Activated T-cell treated with anti-CD3 and anti-CD28 coated beads, Interleukin-2, amount 50 U/mL, for 72 hours (primary cell): ENCODE results near the gene UBA1. TPM values are rescaled to one million over a fixed set of nuclear protein-coding genes. Genes with fewer than 3 reads are reported as not detected.

ENCODE experiments used
- ATAC-seq, 2 donors: fragments of 150-1000 bp; cut with Tn5 transposase; replicated peaks in 1 of 2; 2 replicates each; pipeline ENCODE4 v1.10.0; 2021; ENCODE audit warnings: moderate library complexity in 2 of 2, mild to moderate bottlenecking in 1 of 2
- DNase-seq, 2 donors: peaks; one replicate each; pipeline ENCODE4 v3.0.0; 2021 to 2022; ENCODE audit warnings: mixed read lengths in 1 of 2
- H3K27ac Mint-ChIP-seq: one replicate; pipeline ENCODE4 v1.8.0; 2022; ENCODE audit warnings: mild to moderate bottlenecking, moderate library complexity, mixed read lengths
- H3K27me3 Mint-ChIP-seq: one replicate; pipeline ENCODE4 v1.8.0; 2022; ENCODE audit warnings: low read depth, mixed read lengths
- H3K36me3 Mint-ChIP-seq, 2 donors: one replicate each; pipeline ENCODE4 v1.8.0; 2022; ENCODE audit warnings: mixed read lengths in 2 of 2, mild to moderate bottlenecking in 1 of 2; ENCODE audit not compliant: insufficient read depth in 2 of 2
- H3K4me1 Mint-ChIP-seq: one replicate; pipeline ENCODE4 v1.8.0; 2022; ENCODE audit warnings: low read depth, mixed read lengths
- H3K4me3 Mint-ChIP-seq, 2 donors: one replicate each; pipeline ENCODE4 v1.8.0; 2022; ENCODE audit warnings: mild to moderate bottlenecking in 2 of 2, mixed read lengths in 2 of 2, moderate library complexity in 2 of 2
- H3K9me3 Mint-ChIP-seq, 2 donors: one replicate each; pipeline ENCODE4 v1.8.0; 2022; ENCODE audit warnings: mixed read lengths in 2 of 2
- total RNA-seq, 2 donors: library from RNA; stranded (reverse); gene quantifications; one replicate each; pipeline ENCODE4 v1.2.3, GENCODE V29; 2022

Gene UBA1
- total RNA-seq, 2 donors from 2014 or later: 160 to 197 TPM

DNA sequence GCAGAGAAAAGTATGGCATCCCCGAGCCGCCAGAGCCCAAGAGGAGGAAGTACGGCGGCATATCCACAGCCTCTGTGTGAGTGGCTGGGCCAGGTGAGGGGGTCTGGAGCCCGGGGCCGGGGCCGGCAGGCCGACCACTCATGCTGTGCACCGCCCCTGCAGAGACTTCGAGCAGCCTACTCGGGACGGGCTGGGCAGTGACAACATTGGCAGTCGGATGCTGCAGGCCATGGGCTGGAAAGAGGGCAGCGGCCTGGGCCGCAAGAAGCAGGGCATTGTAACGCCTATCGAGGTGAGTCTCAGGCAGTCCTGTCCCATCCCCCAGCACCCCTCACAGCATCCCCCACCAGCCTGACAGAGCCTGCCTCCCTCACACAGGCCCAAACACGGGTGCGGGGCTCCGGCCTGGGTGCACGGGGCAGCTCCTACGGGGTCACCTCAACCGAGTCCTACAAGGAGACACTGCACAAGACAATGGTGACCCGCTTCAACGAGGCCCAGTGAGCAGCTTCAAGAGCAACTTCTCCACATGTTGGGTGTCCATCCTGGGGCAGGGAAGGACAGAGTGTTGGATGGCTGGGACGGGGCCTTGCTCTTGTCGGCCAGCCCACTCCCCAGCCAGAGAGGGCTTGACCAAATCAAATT is 7.4 kb upstream of the UBA1 start:
- H3K27ac Mint-ChIP-seq: no peak overlapping the region
- H3K36me3 Mint-ChIP-seq: peaks cover 4 to 8% of the 10 kb centered on the region in 2 donors
- H3K27me3 Mint-ChIP-seq: peaks cover 13% of the 10 kb centered on the region
- H3K9me3 Mint-ChIP-seq: no peaks in the 10 kb centered on the region
- no peak overlapping the region for H3K4me3 Mint-ChIP-seq
- DNase-seq (no peak), ATAC-seq (no peak)
- H3K4me1 Mint-ChIP-seq: peaks cover 30% of the 10 kb centered on the region

DNA sequence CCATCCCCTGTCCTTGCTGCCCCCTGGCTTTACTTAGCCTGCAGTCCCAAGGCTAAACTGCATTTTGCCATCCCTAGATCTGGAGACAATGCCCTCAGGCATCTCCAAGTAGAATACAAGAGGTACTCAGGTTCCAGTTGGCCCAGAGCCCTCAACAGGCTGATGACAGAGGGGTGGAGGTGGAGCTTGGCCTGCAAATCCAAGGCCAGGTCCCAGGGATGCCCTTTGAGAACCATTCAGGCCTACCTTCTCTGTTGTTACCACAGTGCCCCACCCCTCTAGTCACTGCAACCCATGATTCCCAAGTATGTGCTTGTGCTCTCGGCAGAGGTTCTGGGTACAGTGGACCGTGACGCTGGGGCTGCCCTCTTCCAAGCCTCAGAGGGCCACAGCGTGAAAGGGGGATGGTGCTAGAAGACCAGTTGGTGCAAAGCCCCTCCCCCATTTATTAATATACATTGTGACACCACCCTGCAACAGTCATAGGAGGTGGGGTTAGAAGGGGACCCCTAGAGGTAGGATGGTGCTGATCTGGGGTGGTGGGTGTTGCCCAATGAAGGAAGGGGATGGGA is 6.4 kb upstream of the UBA1 start:
- no peak overlapping the region for H3K4me3 Mint-ChIP-seq
- H3K36me3 Mint-ChIP-seq: peaks cover 4 to 8% of the 10 kb centered on the region in 2 donors
- H3K27ac Mint-ChIP-seq: no peak overlapping the region
- no peaks in the 10 kb centered on the region for H3K9me3 Mint-ChIP-seq
- ATAC-seq: no peak
- peaks cover 31% of the 10 kb centered on the region for H3K4me1 Mint-ChIP-seq
- peaks cover 13% of the 10 kb centered on the region for H3K27me3 Mint-ChIP-seq
- DNase-seq: no peak

DNA sequence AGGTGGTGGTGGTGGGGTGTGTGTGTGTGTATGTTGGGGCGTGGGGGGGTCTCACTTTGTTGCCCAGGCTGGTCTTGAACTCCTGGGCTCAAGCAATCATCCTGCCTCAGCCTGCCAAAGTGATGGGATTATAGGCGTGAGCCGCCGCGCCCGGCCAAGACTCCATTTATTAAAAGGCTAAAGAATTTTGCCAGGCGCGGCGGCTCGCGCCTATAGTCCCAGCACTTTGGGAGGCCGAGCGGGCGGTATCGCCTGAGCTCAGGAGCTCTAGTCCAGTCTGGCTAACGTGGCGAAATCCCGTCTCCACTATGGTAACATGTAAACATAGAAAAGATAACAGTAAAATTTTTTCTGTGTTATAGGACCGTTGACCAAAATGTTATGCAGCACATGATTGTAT is 3.7 kb upstream of the UBA1 start:
- peaks cover 5% of the 10 kb centered on the region for H3K27me3 Mint-ChIP-seq
- peaks cover 7 to 11% of the 10 kb centered on the region in 2 donors for H3K36me3 Mint-ChIP-seq
- no peak for ATAC-seq
- no peaks in the 10 kb centered on the region for H3K9me3 Mint-ChIP-seq
- no peak overlapping the region for H3K27ac Mint-ChIP-seq
- DNase-seq: no peak
- no peak overlapping the region for H3K4me3 Mint-ChIP-seq
- H3K4me1 Mint-ChIP-seq: peaks cover 52% of the 10 kb centered on the region

DNA sequence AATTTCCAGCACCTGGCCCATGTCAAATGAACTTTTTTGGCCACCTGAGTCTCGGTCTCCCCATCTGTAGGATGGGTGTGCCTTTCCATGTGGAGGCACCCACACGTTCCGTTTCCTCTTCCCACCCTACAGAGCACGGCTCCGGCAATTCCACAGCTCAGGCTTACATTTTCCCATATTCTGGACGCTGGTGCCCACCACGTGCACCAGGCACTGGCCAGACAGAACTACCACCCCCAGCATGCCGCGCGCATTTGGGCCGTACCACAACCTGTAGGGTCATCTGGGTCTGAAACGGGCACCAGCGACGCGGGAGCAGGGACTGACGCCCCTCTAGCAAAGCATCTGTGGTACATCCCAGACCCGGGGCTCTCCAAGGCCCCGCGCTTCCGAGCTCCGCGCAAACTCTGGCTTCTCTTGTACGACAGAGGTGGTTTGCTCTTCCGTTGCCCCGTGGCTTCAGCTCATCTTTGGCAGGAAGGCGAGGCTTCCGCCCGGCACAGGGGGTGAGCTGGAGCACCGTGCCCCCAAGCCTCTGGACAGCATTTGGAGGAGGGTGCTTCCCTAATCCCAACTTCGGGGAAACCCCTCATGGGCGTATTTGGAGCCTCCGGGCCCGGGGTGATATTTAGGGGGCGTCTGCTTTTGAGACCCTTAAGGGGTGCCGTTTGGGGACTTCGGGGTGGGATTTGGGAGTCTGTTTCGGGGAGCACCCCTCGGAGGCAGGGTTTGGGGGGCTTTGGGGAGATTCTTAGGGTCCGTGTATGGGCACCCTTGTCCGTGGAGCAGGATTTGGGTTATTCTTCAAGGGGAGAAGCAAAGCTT is 3.0 kb upstream of the UBA1 start:
- Mint-ChIP-seq H3K36me3 (peaks cover 7 to 9% of the 10 kb centered on the region in 2 donors), H3K27me3 (peaks cover 5% of the 10 kb centered on the region), H3K27ac (peak overlapping the region; percentile 87), H3K9me3 (no peaks in the 10 kb centered on the region), H3K4me3 (peak overlapping the region; percentile 97 to 98), H3K4me1 (peaks cover 60% of the 10 kb centered on the region)
- peak; percentile 78 to 87 for ATAC-seq
- peak; percentile 84 to 90 for DNase-seq

DNA sequence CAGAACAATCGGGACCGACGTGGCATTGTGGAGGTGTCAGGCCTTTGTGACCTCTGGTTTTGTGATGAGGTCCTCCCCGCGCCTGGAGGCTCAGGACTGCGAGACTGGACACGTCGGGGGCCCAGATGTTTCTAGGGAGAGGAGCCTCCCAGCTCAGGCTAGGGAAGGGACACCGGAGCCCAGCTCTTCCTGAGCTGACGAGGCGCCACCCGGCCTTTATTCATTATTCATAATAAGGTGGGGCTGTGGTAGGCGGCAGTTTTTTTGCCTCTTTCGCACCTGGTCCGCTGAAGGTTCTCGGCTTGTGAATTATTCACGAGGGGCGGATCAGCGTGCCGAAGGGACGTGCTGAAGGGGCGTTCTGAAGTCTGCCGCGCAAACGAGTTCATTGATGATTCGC is 2.3 kb upstream of the UBA1 start:
- H3K4me3 Mint-ChIP-seq: peak overlapping the region; percentile 97 to 98
- H3K4me1 Mint-ChIP-seq: peaks cover 67% of the 10 kb centered on the region

DNA sequence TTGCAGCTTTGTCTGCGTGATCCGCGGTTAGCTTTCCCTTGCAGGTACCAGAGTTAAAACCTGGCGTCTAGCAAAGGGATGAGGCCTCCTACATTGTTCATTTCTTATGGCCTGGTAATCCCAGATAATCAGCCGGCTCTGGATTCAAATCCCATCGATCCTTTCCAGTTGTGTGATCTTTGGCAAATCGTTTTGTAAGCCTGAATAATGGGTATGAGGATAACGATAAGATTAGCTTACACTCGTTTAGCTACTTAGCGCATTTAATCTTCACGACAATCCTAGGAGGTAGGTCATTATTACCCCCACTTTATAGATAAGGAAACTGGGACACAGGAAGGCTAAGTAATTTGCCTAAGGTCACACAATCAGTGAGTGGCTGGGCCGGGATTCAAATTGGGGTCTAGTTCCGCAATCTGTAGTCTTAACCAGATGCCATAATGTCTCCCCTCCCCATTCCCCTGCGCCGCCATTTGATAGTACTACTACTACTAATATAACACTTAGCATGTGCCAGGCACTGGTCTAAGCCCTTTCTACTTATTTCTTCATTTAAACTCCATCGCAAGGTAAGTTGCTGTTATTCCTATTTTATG is 1.7 kb upstream of the UBA1 start:
- Mint-ChIP-seq H3K4me1 (peaks cover 72% of the 10 kb centered on the region), H3K9me3 (no peaks in the 10 kb centered on the region)
- no peak for ATAC-seq

More for the DNA sequence above, 2.3 kb upstream of the UBA1 start:
- ATAC-seq: peak; percentile 7 to 11
- peaks cover 8 to 12% of the 10 kb centered on the region in 2 donors for H3K36me3 Mint-ChIP-seq
- peaks cover 5% of the 10 kb centered on the region for H3K27me3 Mint-ChIP-seq
- no peaks in the 10 kb centered on the region for H3K9me3 Mint-ChIP-seq
- H3K27ac Mint-ChIP-seq: peak overlapping the region; percentile 87
- DNase-seq: peak; percentile 35 to 58

DNA sequence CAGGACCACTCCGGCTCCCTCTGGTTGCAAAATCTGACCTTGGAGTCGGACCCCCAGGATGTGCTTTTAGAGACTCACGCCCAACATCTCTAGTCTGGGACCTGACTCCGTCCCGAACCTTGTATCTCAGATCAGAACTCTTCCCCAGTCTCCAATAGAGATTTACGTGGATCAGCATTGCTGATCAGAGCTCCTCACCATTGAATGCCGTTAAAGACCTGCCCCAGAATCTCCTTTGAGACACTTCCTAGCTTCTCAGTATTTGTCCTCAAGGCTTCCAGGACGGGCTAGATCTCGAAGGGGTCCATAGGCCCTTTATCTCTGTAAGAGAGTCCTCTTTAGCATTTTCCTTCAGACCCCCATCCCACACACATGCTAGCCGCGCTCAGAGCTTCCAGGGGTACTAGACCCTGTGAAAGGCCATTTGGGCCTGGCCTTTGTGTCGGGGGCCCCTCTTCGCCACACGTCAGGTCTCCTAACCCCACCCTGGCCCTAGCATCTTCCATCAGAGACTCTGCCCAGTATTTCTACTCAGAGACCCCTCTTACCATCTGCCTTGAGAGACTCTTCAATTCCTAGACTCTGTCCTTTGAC is 662 bp downstream of the UBA1 start:
- DNase-seq: no peak
- H3K27ac Mint-ChIP-seq: peak overlapping the region; percentile 98
- H3K27me3 Mint-ChIP-seq: no peaks in the 10 kb centered on the region
- H3K36me3 Mint-ChIP-seq: peaks cover 12 to 15% of the 10 kb centered on the region in 2 donors
- H3K4me3 Mint-ChIP-seq: peak overlapping the region; percentile 98
- ATAC-seq: no peak
- no peaks in the 10 kb centered on the region for H3K9me3 Mint-ChIP-seq
- peaks cover 62% of the 10 kb centered on the region for H3K4me1 Mint-ChIP-seq

More for the DNA sequence above, 1.7 kb upstream of the UBA1 start:
- DNase-seq: no peak
- Mint-ChIP-seq H3K36me3 (peaks cover 8 to 12% of the 10 kb centered on the region in 2 donors), H3K4me3 (peak overlapping the region; percentile 97 to 98), H3K27ac (no peak overlapping the region), H3K27me3 (peaks cover 5% of the 10 kb centered on the region)

DNA sequence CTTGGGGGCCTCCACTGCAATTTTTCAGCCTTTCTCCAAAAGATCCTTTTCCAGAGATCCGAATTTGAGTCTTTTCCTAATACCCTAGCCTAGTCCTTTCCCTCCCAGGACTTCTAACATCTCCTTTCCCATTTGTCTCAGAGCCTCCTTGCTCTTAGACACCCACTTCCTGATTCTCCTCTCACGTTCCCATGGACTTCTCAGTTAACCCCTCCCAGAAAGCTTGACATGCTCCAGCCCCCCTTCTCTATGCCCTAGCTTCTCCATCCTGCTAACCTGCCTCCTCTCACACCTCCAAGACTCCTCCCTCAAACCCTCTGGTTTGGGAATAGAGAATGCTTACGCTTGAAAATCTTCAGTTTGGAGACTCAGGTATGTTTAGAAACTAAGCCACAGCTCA is 2.5 kb downstream of the UBA1 start:
- ATAC-seq: no peak
- no peak for DNase-seq
- peaks cover 12 to 24% of the 10 kb centered on the region in 2 donors for H3K36me3 Mint-ChIP-seq
- peak overlapping the region; percentile 98 for H3K4me3 Mint-ChIP-seq
- H3K4me1 Mint-ChIP-seq: peaks cover 50% of the 10 kb centered on the region
- no peaks in the 10 kb centered on the region for H3K27me3 Mint-ChIP-seq
- H3K27ac Mint-ChIP-seq: peak overlapping the region; percentile 98
- no peaks in the 10 kb centered on the region for H3K9me3 Mint-ChIP-seq

DNA sequence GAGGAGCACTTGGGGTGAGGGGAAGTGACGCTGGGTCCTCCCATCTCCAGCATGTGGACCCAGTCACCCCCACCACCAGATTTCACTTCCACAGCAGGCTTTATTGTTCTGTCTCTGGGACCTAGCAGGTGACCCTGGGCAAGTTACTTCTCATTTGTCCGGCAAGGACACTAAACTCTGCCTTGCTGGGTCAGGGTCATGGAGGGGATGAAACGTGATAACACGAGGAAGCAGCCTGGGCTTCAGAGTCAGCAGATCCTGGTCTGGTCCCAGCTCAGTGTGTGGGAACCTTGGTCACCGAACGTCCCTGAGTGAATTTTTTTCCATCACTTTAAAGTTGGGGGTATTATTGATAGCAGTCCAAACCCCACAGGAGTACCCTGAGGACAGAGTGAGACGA is 3.9 kb downstream of the UBA1 start:
- Mint-ChIP-seq H3K27me3 (no peaks in the 10 kb centered on the region), H3K27ac (peak overlapping the region; percentile 98), H3K4me1 (peaks cover 52% of the 10 kb centered on the region), H3K36me3 (peaks cover 14 to 37% of the 10 kb centered on the region in 2 donors), H3K4me3 (no peak overlapping the region), H3K9me3 (no peaks in the 10 kb centered on the region)
- no peak for DNase-seq
- no peak for ATAC-seq

DNA sequence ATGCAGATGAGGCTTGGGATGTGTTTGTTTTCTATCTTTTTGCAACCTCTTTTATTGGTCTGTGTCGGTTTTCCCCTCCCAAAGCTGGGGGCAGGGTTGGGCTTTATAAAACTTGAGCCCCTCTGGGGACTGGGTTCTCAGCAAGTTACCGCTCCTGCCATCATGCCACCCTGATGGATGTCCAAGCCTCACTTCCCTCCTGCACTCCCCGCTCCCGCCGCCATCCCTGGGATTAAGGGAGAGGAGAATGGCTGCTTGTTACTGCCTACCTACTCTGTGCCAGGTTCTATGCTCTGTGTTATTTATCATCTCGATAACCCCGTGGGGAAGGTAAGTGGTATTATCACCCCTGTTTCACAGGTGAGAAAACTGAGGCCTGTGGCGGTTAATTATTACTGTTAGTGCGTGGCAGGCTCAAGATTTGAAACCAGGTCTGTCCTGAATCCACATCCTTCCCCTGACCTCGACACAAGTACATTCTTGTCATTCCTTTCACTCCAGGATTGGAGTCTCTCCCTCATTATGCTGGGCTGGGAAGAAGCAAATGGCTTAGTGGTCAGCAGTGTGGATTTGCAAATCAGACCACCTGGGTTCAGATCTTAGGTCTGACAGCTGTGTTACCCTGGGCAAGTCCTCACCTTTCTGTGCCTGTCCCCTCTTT is 4.5 kb downstream of the UBA1 start:
- Mint-ChIP-seq H3K27me3 (no peaks in the 10 kb centered on the region), H3K4me1 (peaks cover 46% of the 10 kb centered on the region), H3K27ac (peak overlapping the region; percentile 33), H3K4me3 (no peak overlapping the region), H3K9me3 (no peaks in the 10 kb centered on the region), H3K36me3 (peaks cover 14 to 39% of the 10 kb centered on the region in 2 donors)
- DNase-seq: no peak
- no peak for ATAC-seq

DNA sequence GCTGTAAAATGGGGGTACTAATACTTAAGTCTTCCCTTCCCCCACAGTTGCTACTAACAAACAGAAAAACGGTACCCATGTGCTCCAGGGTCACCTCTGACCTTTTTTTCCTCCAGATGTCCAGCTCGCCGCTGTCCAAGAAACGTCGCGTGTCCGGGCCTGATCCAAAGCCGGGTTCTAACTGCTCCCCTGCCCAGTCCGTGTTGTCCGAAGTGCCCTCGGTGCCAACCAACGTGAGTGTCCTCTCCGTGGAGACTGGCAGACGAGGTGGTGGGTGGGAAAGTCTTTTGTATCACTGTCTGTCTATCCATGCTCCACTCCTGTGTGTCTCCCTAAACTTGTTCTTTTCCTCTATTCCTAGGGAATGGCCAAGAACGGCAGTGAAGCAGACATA is 5.1 kb downstream of the UBA1 start:
- Mint-ChIP-seq H3K27me3 (no peaks in the 10 kb centered on the region), H3K4me1 (peaks cover 41% of the 10 kb centered on the region), H3K9me3 (no peaks in the 10 kb centered on the region), H3K36me3 (peaks cover 12 to 40% of the 10 kb centered on the region in 2 donors), H3K4me3 (no peak overlapping the region), H3K27ac (peak overlapping the region; percentile 33)
- DNase-seq (no peak), ATAC-seq (no peak)

DNA sequence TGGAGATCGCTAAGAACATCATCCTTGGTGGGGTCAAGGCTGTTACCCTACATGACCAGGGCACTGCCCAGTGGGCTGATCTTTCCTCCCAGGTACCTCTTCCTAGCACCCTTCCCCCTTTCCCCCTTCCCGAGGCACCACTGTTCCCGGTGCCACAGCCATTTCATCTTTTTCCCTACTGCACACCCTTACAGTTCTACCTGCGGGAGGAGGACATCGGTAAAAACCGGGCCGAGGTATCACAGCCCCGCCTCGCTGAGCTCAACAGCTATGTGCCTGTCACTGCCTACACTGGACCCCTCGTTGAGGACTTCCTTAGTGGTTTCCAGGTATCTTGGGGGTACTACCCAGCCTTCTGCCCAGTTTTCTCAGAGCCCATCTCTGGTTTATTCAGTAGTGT is 5.7 kb downstream of the UBA1 start:
- Mint-ChIP-seq H3K27ac (no peak overlapping the region), H3K9me3 (no peaks in the 10 kb centered on the region), H3K4me1 (peaks cover 39% of the 10 kb centered on the region), H3K27me3 (no peaks in the 10 kb centered on the region), H3K4me3 (no peak overlapping the region), H3K36me3 (peaks cover 11 to 44% of the 10 kb centered on the region in 2 donors)
- ATAC-seq (no peak), DNase-seq (no peak)
